ENCODE results near the gene PSMC3IP. TPM values are rescaled to one million over a fixed set of nuclear protein-coding genes. Genes with fewer than 3 reads are reported as not detected.
A peak's percentile ranks its signal among the peaks of the same experiment; 100 is the strongest.

PSMC3IP gene
- total RNA-seq, 1 experiment from 2014 or later: 31.9 TPM

GRCh38 chr17:42531455-42532354, 45.8 kb downstream of the PSMC3IP start:
- BruUV-seq (replicated peaks): no TSS peak
- ChIA-PET CTCF (interaction anchor here (0.6 kb wide), 1 partner anchor 24 kb away, joined by 3 read pairs; no protein-coding TSS in a partner anchor), POLR2A (ENCODE audit: low non-redundant PET) (no interaction called here)
- Histone ChIP-seq H3K4me3 (ENCODE audit: low read depth, low read length, poor library complexity, severe bottlenecking) (peak overlapping the region; percentile 43), H3K36me3 (ENCODE audit: insufficient read depth, low read length, poor library complexity, severe bottlenecking) (no peaks in the 10 kb centered on the region), H3K27ac (ENCODE audit: low read depth, low read length, poor library complexity, severe bottlenecking) (no peak overlapping the region), H3K9me3 (ENCODE audit: low read depth, low read length, poor library complexity, severe bottlenecking) (no peaks in the 10 kb centered on the region), H3K4me1 (ENCODE audit: insufficient read depth, low read length, poor library complexity, severe bottlenecking) (no peaks in the 10 kb centered on the region), H3K27me3 (replicated peaks; ENCODE audit: insufficient read depth, low read depth, low read length, poor library complexity) (no peaks in the 10 kb centered on the region)
- TF ChIP-seq EZH2 (IDR thresholded peaks at IDR 0.05; ENCODE audit: borderline replicate concordance, low read depth, low read length, poor library complexity, severe bottlenecking) (no peak), CTCF (conservative IDR thresholded peaks at IDR 0.05; ENCODE audit: low read depth, low read length) (peak; percentile 31; the same call in 1 of the 2 replicates)
- intact Hi-C loops (cut with micrococcal nuclease; ENCODE audit: unreplicated experiment): no loop called here
- DNase-seq (ENCODE audit: low spot score): no peak

- H3K27ac ChIP-seq (ENCODE audit: low read depth, low read length, poor library complexity, severe bottlenecking): no peak overlapping the region
- no peaks in the 10 kb centered on the region for H3K27me3 ChIP-seq (replicated peaks; ENCODE audit: insufficient read depth, low read depth, low read length, poor library complexity)
- no TSS peak for BruUV-seq (replicated peaks)
- no peak overlapping the region for H3K4me3 ChIP-seq (ENCODE audit: low read depth, low read length, poor library complexity, severe bottlenecking)
- no peaks in the 10 kb centered on the region for H3K9me3 ChIP-seq (ENCODE audit: low read depth, low read length, poor library complexity, severe bottlenecking)
- TF ChIP-seq EZH2 (IDR thresholded peaks at IDR 0.05; ENCODE audit: borderline replicate concordance, low read depth, low read length, poor library complexity, severe bottlenecking): no peak
- no peak for TF ChIP-seq CTCF (conservative IDR thresholded peaks at IDR 0.05; ENCODE audit: low read depth, low read length)
- POLR2A ChIA-PET (ENCODE audit: low non-redundant PET): no interaction called here
- H3K36me3 ChIP-seq (ENCODE audit: insufficient read depth, low read length, poor library complexity, severe bottlenecking): no peaks in the 10 kb centered on the region
- no peaks in the 10 kb centered on the region for H3K4me1 ChIP-seq (ENCODE audit: insufficient read depth, low read length, poor library complexity, severe bottlenecking)
- intact Hi-C loops (cut with micrococcal nuclease; ENCODE audit: unreplicated experiment): no loop called here
- no peak for DNase-seq (ENCODE audit: low spot score)
- CTCF ChIA-PET: interaction anchor here (0.6 to 0.7 kb wide), 2 partner anchors 149 to 506 kb away, joined by 4 to 5 read pairs; no protein-coding TSS in a partner anchor
These were observed 46.5 kb downstream of the PSMC3IP start for GRCh38 chr17:42530952-42531454.

- ChIA-PET POLR2A (ENCODE audit: low non-redundant PET) (no interaction called here), CTCF (no interaction called here)
- Histone ChIP-seq H3K27ac (ENCODE audit: low read depth, low read length, poor library complexity, severe bottlenecking) (no peak overlapping the region), H3K27me3 (replicated peaks; ENCODE audit: insufficient read depth, low read depth, low read length, poor library complexity) (no peaks in the 10 kb centered on the region), H3K9me3 (ENCODE audit: low read depth, low read length, poor library complexity, severe bottlenecking) (no peaks in the 10 kb centered on the region), H3K36me3 (ENCODE audit: insufficient read depth, low read length, poor library complexity, severe bottlenecking) (no peaks in the 10 kb centered on the region), H3K4me1 (ENCODE audit: insufficient read depth, low read length, poor library complexity, severe bottlenecking) (no peaks in the 10 kb centered on the region), H3K4me3 (ENCODE audit: low read depth, low read length, poor library complexity, severe bottlenecking) (no peak overlapping the region)
- no peak for DNase-seq (ENCODE audit: low spot score)
- intact Hi-C loops (cut with micrococcal nuclease; ENCODE audit: unreplicated experiment): loop anchor here (10.0 kb wide), 1 partner anchor 214 kb away; no protein-coding TSS in a partner anchor
- TF ChIP-seq EZH2 (IDR thresholded peaks at IDR 0.05; ENCODE audit: borderline replicate concordance, low read depth, low read length, poor library complexity, severe bottlenecking): no peak
- no peak for TF ChIP-seq CTCF (conservative IDR thresholded peaks at IDR 0.05; ENCODE audit: low read depth, low read length)
- BruUV-seq (replicated peaks): no TSS peak
These were observed 48.5 kb downstream of the PSMC3IP start for GRCh38 chr17:42529061-42529460.
